Inflammatory macrophage treated with lipopolysaccharide for 4 hours (primary cell): ENCODE measurements around the gene CTNS.
A peak's percentile ranks its signal among the peaks of the same experiment; 100 is the strongest.

Experiments used
- DNase-seq: peaks from one replicate; pipeline ENCODE4 v3.0.0-alpha.2; 2020

The CTNS gene

GRCh38 chr17:3636154-3636907, at the start of gene CTNS, which contains the start of gene SHPK:
TSS of gene CTNS (plus strand) at chr17:3636760. CDS start at chr17:3640207, 3,447 bp downstream.
TSS of gene SHPK (minus strand) at chr17:3636250. CDS start at chr17:3636219, 31 bp downstream.
- DNase-seq = peak; percentile 98

- no peak for DNase-seq
Observed at GRCh38 chr17:3589784-3590183, 46.8 kb upstream of the CTNS start.

- no peak for DNase-seq
Observed at GRCh38 chr17:3590231-3590630, 46.3 kb upstream of the CTNS start.

- DNase-seq = no peak
Observed at GRCh38 chr17:3590768-3591167, 45.8 kb upstream of the CTNS start.

GRCh38 chr17:3592216-3592860, 44.2 kb upstream of the CTNS start:
- DNase-seq = no peak

- no peak for DNase-seq
Observed at GRCh38 chr17:3593384-3593783, 43.2 kb upstream of the CTNS start.

- DNase-seq = no peak
Observed at GRCh38 chr17:3594051-3594800, 42.3 kb upstream of the CTNS start.

GRCh38 chr17:3594976-3595375, 41.6 kb upstream of the CTNS start:
- DNase-seq = no peak

GRCh38 chr17:3596804-3597464, 39.6 kb upstream of the CTNS start:
- DNase-seq = no peak

- DNase-seq = no peak
Observed at GRCh38 chr17:3598078-3598477, 38.5 kb upstream of the CTNS start.

GRCh38 chr17:3600529-3601205, 35.9 kb upstream of the CTNS start:
- DNase-seq = no peak

GRCh38 chr17:3602499-3602898, 34.1 kb upstream of the CTNS start:
- DNase-seq = peak; percentile 43

GRCh38 chr17:3603119-3603869, 33.3 kb upstream of the CTNS start:
- DNase-seq = peak; percentile 10

- DNase-seq = no peak
Observed at GRCh38 chr17:3603870-3604259, 32.7 kb upstream of the CTNS start.

GRCh38 chr17:3609689-3610088, 26.9 kb upstream of the CTNS start:
- DNase-seq = no peak

GRCh38 chr17:3610523-3610922, 26.0 kb upstream of the CTNS start:
- no peak for DNase-seq

GRCh38 chr17:3613124-3613523, 23.4 kb upstream of the CTNS start:
- DNase-seq = no peak

- no peak for DNase-seq
Observed at GRCh38 chr17:3615160-3615870, 21.2 kb upstream of the CTNS start.

GRCh38 chr17:3621146-3621720, 15.3 kb upstream of the CTNS start:
- no peak for DNase-seq

- no peak for DNase-seq
Observed at GRCh38 chr17:3622977-3623594, 13.5 kb upstream of the CTNS start.
